HG03039 (cell line): ENCODE measurements around the gene OGFOD2.
"Not testable (repeated sequence)": the region's sequence is repeated elsewhere in the genome, so short reads cannot be mapped to it uniquely, and the experiment has no call there.

Experiments
- ATAC-seq: cut with Tn5 transposase; IDR thresholded peaks from one replicate; pipeline ENCODE4 v1.9.1; 2021; ENCODE audit warnings: mild to moderate bottlenecking, moderate library complexity; ENCODE audit not compliant: unreplicated experiment

OGFOD2 gene

DNA sequence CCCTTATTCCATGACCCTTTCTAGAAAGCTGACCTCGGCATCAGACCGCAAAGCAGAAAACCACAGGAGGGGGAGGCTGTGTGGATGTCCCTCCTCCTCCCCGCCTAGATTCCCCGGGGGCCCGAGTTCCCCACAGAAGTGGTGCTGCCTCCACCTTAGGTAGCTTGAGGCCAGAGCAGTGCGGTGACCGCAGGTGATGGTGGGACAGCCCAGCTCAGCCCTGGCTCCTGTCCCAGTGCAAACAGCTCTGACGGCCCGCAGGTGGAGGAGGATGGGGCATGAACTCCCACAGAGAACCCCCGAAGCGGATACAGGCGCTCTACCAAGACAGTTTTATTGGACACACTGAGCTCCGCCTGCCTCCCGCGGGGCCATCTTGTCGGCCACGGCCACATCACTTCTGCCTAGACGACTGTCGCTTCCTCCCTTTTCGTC is 25.0 kb downstream of the OGFOD2 start:
- ATAC-seq, result no peak

DNA sequence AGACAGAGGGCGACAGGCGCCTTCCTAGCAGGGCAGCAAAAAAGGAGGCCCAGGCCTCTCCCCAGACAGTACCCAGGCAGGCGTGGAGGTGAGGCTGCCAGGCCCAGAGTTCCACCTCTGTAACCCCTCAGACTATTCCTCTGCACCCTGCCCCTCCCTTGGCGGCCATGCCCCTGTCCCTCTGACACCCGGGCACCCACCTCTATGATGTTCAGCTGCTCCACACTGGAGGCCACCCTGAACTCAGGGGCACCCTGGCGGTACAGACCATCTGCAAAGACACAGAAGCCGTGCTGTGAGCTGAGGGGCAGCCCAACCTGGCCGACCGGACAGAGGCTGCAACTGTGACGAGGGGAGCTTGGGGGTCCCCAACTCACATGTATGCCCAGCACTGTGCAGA is 25.5 kb downstream of the OGFOD2 start:
- ATAC-seq, result no peak

DNA sequence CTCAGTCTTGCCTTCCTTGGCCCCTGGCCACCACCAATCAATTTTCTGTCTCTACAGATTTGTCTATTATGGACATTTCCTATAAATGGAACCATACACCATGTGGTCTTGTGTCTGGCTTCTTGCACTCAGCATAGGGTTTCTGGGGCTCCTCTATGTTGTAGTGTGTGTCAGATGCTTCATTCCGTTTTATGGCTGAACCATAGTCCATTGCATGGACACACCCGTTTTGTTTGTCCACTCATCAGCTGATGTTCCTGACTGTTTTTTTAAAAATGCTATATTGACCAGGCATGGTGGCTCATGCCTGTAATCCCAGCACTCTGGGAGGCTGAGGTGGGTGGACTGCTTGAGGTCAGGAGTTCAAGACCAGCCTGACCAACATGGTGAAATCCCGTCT is 26.4 kb downstream of the OGFOD2 start:
- no peak for ATAC-seq

DNA sequence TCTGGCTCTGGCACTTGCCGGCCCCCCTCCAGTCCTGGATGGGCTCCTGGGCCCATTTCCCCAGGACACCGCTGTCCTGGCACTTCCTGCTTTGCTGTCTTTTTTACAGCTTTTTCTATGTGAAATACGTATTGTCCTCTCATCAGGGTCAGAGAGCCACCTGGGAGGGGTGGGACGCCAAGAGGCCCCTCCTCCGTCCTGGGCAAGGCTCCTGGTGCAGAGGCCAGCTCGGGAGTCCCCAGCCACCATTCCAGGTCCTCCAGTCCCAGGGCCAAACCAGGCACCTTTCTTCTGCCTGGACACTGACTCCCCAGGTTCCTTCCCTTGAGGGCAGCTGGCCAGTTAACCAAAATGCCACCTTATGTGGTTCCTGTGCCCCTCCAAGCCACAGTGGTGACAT is 28.2 kb downstream of the OGFOD2 start:
- ATAC-seq, result no peak

DNA sequence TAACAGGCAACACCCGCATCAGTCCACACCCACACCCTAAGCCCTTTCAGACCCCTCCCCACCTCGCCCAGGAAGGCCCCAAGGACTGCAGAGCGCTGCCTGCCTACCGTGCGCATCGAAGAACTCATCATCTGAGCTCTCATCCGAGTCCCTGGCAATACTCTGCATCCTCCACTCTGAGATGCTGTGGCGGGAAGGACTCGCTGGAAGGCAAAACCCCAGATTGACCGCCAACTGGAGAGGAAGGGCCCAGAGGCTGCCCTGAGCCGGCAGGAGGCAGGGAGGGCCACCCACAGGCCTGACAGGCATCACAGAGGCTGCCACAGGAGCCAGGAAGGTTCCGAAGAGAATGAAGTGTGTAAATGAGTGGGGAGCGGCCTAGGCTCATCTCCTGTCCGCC is 29.2 kb downstream of the OGFOD2 start:
- no peak for ATAC-seq

DNA sequence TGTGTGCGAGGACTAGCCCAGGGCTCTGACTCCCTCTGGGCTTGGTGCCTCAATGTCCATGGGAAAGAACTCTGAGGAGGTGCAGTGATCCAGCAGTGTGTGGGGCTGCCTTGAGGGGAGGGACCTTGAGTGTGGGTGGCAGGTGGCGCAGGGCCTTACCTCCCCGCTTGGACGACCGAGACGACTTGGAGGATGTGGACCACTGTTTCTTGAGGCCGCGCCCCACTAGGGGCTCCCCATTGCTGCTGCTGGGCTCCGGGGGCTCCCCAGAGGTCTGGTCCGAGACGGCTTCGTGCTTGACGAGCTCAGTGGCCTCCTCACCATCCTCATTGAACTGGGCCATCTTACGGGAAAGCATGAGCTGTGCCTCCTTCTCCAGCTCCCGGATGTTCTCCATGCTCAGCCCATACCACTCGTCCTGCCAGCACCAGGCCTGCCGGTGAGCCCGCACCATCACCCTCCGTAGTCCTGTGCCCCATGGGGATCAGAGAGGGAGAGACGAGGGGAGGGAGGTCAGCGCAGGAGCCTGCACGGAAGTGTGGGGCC is 30.1 kb downstream of the OGFOD2 start:
- no peak for ATAC-seq

DNA sequence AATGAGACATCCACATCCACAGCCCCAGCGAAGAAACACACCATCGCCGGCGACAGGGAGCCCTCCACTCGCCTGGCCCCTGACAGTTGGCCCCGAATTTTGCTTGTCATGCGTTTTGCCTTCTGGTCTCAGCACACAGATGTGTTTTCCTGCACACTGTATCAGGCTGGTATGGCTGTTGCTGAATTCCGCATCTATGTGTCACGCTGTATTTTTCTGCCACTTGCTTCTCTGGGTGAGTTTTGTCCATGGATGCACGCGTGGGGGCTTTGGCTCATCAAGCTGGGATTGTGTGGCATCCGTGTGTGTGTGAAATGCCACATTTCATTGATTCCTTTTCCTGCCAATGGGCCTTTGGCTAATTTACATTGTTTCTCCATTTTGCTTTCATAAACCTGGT is 31.9 kb downstream of the OGFOD2 start:
- no peak for ATAC-seq

DNA sequence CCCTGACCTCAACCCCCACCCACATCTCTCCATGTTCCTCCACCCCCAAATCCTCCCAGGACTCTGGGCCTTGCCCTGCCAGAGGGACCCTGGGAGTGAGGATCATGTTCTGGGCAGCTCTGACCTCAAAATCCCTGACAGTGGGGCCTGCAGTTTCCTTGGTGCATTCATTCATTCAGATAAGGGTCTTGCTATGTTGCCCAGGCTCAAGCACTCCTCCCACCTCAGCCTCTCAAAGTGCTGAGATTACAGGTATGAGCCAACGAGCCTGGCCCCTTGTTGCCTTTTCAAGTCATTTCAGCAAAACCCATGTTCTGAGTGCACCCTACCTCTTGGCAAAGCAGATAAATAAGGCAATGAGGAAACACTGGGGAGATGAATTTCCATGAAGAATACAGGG is 35.1 kb downstream of the OGFOD2 start:
- ATAC-seq, result no peak

DNA sequence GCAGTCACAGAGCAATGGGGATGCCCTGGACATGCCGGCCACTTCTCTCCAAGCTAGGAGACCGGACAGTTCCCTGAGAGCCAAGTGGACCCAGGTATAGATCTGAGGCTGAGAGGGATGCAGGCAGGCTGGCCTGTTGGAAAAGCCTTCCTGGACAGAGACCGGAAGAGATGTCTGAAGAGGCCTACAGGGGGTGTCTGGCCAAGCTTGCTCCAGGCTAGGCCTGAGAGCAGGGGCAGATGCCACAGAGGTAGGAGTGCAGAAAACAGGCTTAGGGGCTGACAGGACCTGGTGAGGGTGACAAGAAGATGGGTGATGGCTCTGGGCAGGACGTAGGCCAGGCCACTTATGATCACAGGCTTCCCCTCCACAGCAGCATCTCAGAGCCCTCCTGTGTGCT is 35.6 kb downstream of the OGFOD2 start:
- no peak for ATAC-seq

DNA sequence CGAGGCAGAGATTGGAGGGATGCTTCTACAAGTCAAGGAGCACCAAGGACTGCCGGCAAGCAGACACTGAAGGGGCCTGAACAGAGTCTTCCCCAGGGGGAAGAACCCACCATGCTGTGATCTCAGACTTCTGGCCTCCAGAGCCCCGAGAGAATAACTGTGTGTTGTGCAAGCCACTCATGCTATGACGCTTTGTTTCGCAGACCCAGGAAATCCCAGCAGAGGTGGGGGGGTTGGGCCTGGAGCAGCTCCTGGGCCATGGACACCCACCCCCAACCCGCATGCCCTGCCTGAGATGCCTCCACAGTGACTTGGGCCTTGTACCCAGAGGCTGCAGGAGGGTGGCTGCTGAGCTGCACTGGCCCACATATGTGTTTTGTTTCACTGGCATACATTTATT is 36.7 kb downstream of the OGFOD2 start:
- no peak for ATAC-seq

DNA sequence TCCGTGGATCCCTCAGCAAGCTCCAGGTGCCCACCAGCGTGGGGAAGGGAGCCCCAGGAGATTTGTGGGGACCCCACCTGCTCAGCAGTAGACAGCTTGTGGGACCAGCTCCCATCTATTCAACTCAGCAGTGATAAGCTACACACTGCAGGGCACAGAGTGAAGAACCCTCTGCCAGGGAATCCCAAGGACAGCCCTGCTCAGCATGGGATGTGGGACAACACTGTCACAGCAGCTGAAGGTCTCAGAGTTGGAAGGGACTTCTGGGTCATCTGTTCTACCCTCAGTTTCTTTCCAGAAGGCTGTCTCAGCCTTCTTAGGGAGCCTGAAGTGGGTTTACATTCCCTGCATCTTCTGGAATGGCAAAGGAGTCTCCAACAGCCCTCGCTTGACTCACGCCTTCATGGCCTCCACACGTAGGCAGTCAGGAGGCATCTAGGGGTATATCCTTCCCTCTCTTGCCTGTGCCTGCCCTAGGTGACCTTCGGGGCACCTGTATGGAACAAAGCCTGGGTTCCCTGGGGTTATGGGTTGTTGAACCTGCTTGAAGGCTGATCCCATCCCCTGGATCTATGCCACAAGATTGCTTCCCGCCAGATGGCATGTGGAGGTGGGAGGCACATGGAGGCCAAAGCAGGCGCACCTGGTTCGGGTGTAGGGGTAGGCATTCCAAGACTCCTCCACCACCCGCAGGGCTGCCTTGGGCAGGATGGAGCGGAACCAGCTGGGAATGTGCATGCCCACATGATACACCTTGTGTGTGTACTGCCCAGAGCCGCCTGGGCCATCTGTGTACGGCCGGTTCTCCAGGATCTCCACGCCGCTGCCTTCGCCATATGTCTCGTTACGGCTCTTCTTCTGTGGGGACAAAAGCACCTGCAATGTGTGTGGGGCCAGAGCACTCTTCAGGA is 38.4 kb downstream of the OGFOD2 start:
- no peak for ATAC-seq

DNA sequence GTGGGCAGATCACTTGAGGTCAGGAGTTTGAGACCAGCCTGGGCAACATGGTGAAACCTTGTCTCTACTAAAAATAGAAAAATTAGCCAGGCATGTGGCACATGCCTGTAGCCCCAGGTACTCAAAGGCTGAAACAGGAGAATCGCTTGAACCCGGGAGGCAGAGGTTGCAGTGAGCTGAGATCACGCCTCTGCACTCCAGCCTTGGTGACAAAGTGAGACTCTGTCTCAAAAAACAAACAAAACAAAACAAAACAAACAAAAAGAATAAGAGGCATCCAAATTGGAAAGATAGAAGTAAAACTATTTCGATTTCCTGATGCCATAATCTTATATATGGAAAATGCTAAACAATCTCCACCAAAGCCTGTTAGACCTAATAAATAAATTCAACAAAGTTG is 39.4 kb downstream of the OGFOD2 start:
- not testable (repeated sequence) for ATAC-seq

DNA sequence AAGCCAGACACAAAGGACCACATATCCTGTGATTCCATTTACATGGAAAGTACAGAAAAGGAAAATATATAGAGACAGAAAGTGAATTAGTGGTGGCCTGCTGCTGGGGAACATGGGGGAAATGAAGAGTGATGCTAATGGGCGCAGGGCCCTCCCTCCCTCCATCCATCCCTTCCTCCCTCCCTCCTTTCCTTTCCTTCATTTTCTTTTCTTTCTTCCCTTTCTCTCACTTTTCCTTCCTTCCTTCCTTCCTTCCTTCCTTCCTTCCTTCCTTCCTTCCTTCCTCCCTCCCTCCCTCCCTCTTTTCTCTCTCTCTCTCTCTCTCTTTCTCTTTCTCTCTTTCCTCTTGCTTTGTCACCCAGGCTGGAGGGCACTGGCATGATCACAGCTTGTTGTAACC is 42.7 kb downstream of the OGFOD2 start:
- ATAC-seq, result no peak

DNA sequence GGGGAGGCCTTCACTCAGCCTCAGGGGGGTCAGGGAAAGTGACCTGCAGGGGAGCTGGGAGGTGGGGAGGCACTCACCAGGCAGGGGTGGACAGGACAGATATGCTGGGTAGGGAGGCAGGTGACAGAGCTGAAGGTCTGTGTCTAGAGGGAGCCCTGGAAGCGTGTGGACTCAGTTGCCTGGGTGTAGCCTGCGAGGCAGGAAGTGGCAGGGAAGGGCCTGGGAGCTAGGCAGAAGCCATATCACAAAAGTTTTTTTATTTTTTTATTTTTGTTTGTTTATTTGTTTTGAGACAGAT is 44.7 kb downstream of the OGFOD2 start:
- no peak for ATAC-seq

DNA sequence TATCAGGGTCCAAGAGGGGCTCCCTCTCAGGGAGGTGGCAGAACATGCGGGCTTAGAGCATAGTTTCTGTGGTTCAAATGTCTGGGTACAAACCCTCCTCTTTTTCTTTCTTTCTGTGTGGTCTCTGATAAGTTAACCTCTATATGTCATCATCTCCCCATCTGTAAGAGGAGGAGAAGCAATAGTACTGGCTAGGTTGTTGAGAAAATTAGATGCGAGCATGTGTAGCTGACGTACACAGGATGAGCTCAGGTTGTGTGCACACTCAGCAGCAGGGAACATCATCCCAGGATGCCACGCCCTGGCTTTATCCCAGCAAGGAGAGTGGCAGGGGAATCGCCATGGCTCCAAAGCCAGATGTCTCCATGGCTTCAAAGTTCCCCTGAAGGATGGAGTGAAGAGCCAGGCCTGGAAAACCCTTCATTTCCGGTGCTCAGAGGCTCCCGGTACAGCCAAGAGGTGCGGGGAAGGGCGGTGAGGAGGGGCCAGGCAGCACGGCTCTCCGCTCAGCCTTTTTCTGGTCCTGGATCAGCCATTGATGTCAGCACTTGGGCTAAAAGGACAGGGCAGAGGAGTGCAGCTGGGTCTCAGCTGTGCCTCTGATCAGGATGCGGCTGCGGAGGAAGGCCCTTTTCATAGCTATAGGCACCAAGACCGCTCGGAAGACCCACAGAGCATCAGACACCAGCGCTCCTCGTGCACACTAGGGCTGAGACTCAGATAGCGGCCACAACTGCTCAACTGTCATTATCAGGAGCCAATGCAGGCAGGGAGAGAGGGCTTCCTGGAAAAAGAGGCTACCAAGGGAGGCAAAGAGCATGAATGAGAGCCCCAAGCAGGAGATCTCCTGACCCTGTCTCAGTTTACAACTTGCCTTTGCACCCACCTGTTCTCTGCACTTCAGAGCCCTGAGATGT is 46.9 kb downstream of the OGFOD2 start:
- ATAC-seq, result no peak

DNA sequence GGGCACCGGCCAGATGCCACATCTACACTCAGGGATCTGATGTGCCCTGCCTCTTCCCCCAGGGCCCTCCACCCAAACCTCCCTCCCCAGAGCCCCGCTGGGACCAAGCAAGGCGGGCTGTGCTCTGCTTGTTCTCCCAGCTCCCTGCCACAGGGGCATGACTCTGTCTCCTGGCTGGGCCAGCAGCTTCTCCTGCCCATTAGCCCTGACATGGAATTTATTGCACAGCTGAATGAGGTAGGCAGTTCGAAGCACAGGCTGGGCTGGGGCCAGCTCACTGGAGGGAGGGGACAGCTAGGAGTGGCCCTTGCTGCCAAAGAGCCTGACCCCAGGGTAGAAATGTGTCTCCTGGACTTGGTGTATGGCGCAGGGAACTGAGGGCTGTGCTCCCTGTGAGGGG is 47.8 kb downstream of the OGFOD2 start:
- ATAC-seq, result no peak

DNA sequence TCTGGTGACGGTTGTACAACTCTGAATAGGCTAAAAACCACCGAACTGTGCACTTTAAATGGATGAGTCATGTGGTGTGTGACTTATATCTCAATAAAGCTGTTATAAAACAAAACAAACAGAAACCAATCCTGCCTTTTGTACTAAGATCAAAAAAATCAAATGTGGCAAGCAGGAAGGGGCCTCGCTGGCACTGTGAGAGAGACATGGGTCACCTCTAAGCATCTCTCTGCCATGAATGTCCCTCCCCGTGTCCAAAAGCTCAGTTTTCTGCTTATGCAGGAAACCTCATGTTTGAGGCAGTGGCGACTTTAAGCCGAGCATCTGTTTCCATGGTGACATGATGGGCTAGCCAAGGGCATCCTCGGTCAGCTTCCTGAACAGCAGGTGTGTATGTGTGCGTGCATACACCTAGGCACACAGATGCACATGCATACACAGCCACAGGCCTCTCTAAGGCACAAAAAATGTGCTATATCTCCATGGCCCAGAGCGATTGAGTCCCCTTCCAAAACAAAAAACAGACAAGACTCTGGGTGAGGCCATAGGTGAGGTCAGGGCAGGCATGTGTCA is 49.9 kb downstream of the OGFOD2 start:
- ATAC-seq, result no peak

DNA sequence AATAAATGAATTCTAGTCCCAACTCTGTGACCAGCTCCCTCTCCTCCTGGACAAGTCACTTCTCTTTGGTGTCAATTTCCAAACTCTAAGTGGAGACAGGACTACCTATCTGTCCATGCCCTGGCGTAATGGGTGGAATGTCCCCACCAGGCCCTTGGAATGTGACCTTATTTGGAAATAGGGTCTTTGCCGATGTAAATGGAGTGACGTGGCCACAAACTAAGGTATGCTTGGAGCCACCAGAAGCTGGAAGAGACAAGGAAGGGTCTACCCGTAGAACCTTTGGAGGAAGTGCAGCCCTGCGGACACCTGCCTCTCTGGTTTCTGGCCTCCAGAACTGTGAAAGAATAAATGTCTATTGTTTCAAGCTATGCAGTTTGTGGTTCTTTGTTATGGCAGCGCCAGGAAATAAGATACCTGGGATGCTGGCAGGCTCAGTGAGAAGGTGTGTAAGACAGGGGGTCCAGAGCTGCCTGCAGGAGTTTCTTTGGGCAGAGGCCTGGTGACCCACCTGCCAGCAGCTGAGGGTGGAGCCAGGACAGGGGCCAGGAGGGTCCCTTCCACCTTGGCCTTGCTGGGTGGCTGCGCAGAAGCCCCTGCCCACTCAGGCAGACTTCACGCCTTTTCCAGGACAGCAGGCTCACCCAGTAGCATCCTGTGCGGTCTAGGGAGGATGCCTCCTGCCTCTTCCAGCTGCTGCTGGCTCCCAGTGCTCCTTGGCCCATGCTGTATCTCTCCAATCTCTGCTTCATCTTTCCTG is 51.2 kb downstream of the OGFOD2 start:
- no peak for ATAC-seq

DNA sequence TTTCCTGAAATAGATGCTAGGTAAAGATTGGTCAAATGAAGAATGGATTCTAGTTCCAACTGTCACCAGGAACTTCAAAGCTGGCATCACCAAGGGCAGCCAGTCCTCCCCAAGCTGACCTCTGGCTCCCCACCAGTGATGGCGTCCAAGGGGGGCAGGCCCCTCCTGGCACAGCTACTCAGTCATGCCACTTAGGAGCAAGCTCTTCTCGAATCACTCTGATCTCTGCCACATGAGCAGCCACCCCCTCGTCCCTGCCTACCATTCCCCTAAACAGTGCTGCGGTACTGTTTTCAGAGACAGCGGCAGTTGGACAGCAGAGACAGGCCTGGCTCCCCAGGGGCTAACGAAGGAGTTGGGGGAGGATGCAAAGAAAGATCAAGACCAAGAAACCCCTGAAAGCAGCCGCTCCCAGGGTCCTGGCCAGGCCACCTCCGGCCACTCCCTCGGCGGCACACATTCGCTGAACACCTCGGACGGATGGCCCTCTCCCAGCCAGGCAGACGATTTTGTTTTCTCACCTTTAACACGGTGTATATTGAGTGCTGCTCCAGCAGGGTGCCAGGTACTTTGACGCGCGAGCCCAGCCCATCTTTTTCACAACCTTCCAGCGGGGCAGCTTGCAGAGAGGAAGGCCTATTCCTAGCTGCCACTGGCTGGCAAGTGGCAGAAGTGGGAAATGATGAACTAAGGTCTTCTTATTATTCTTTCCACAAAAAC is 52.8 kb downstream of the OGFOD2 start:
- no peak for ATAC-seq

DNA sequence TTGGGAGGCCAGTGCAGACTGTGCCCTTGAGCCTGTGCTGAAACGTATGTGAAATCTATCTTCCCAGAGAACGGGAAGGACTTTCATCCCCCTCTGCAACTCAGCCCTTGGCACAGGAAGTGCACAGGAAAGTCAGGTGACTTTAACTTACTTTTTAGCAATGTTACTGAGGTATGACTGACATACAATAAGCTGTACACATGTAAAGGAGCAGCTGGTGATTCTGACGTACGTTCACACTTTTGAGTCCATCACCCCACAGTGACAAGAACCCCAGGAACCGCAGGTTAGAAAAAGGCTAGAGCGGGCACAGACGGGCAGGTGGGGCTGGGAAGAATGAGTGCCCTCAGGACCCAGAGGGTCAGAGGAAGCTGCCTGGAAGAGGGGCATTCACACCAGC is 53.4 kb downstream of the OGFOD2 start:
- ATAC-seq, result no peak
